ENCODE data around the gene DCLK1. TPM values are rescaled to one million over a fixed set of nuclear protein-coding genes. Genes with fewer than 3 reads are reported as not detected.

The DCLK1 gene
- total RNA-seq, 1 experiment from 2014 or later, result not detected

DNA sequence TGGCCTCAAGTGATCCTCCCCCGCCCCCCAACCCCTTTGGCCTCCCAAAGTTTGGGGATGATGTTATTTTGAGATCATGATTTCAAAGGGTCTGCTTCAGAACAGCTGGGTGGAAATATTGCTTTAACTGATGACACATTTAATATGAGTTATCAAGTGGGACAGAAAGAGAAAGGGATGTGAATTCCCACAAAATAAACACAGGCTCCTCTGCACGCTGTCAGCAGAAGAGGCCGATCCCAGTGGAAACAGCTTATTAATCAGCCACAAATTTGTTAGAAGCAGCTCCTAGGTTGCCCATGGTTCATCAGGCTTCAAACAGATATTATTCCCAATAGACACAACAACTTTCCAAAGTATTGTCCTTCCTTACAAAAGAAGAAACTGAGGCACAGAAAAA is 4.7 kb downstream of the DCLK1 start:
- intact Hi-C loops (cut with micrococcal nuclease; ENCODE audit: unreplicated experiment), result no loop called here
- Histone ChIP-seq H3K4me3 (ENCODE audit: low read depth in 2 of 2, low read length in 2 of 2) (no peak overlapping the region), H3K36me3 (ENCODE audit: control insufficient read depth, insufficient read depth, low read length) (no peaks in the 10 kb centered on the region), H3K4me1 (ENCODE audit: control insufficient read depth, insufficient read depth, low read length) (no peaks in the 10 kb centered on the region), H3K27ac (ENCODE audit: low read length) (no peak overlapping the region), H3K27me3 (ENCODE audit: control insufficient read depth, insufficient read depth, low read length) (no peaks in the 10 kb centered on the region), H3K9me3 (ENCODE audit: control insufficient read depth, insufficient read depth, low read depth, low read length) (no peaks in the 10 kb centered on the region)
- ChIA-PET CTCF (no interaction called here), POLR2A (no interaction called here)
- TF ChIP-seq SIN3A (IDR thresholded peaks at IDR 0.05; ENCODE audit: borderline replicate concordance, insufficient read depth, low read depth, low read length) (no peak), TCF7L2 (IDR thresholded peaks at IDR 0.05; ENCODE audit: low read depth, low read length) (no peak), POLR2AphosphoS5 (IDR thresholded peaks at IDR 0.05; ENCODE audit: low read depth, low read length) (no peak)
- TF ChIP-seq, protein P1, sequence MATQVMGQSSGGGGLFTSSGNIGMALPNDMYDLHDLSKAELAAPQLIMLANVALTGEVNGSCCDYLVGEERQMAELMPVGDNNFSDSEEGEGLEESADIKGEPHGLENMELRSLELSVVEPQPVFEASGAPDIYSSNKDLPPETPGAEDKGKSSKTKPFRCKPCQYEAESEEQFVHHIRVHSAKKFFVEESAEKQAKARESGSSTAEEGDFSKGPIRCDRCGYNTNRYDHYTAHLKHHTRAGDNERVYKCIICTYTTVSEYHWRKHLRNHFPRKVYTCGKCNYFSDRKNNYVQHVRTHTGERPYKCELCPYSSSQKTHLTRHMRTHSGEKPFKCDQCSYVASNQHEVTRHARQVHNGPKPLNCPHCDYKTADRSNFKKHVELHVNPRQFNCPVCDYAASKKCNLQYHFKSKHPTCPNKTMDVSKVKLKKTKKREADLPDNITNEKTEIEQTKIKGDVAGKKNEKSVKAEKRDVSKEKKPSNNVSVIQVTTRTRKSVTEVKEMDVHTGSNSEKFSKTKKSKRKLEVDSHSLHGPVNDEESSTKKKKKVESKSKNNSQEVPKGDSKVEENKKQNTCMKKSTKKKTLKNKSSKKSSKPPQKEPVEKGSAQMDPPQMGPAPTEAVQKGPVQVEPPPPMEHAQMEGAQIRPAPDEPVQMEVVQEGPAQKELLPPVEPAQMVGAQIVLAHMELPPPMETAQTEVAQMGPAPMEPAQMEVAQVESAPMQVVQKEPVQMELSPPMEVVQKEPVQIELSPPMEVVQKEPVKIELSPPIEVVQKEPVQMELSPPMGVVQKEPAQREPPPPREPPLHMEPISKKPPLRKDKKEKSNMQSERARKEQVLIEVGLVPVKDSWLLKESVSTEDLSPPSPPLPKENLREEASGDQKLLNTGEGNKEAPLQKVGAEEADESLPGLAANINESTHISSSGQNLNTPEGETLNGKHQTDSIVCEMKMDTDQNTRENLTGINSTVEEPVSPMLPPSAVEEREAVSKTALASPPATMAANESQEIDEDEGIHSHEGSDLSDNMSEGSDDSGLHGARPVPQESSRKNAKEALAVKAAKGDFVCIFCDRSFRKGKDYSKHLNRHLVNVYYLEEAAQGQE (IDR thresholded peaks at IDR 0.05; ENCODE audit: insufficient read depth in 1 of 2, low read depth in 2 of 2, low read length in 1 of 2), result no peak
- TF ChIP-seq, protein P2, sequence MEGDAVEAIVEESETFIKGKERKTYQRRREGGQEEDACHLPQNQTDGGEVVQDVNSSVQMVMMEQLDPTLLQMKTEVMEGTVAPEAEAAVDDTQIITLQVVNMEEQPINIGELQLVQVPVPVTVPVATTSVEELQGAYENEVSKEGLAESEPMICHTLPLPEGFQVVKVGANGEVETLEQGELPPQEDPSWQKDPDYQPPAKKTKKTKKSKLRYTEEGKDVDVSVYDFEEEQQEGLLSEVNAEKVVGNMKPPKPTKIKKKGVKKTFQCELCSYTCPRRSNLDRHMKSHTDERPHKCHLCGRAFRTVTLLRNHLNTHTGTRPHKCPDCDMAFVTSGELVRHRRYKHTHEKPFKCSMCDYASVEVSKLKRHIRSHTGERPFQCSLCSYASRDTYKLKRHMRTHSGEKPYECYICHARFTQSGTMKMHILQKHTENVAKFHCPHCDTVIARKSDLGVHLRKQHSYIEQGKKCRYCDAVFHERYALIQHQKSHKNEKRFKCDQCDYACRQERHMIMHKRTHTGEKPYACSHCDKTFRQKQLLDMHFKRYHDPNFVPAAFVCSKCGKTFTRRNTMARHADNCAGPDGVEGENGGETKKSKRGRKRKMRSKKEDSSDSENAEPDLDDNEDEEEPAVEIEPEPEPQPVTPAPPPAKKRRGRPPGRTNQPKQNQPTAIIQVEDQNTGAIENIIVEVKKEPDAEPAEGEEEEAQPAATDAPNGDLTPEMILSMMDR (IDR thresholded peaks at IDR 0.05), result no peak
- BruUV-seq (replicated peaks), result no TSS peak
- ATAC-seq (no peak), DNase-seq (ENCODE audit: low read depth, low spot score) (no peak)
- in situ Hi-C loops (cut with HindIII; ENCODE audit: low pct_unique_long_range_greater_than_20kb, low sequenced_read_pairs), result no loop called here

DNA sequence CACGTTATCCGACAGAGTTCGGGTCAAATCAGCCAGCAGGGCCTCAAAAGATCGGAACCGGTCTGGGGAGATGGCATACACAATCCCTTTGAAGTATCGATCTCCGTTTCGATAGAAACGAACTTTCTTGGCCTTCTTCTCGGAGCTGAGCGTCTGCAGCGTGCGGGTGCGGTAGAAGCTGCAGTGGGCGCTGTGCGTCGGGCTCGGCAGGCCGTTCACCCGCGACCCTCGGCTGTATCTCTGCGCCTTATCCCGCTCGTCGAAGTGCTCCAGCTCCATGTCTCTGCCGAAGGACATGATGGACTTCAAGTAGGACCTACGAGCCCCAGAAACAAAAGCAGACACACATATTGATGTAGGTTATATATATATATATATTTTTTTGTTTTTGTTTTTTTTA is 5.3 kb downstream of the DCLK1 start:
- Histone ChIP-seq H3K36me3 (ENCODE audit: control insufficient read depth, insufficient read depth, low read length) (no peaks in the 10 kb centered on the region), H3K4me3 (ENCODE audit: low read depth in 2 of 2, low read length in 2 of 2) (no peak overlapping the region), H3K4me1 (ENCODE audit: control insufficient read depth, insufficient read depth, low read length) (no peaks in the 10 kb centered on the region), H3K9me3 (ENCODE audit: control insufficient read depth, insufficient read depth, low read depth, low read length) (no peaks in the 10 kb centered on the region), H3K27me3 (ENCODE audit: control insufficient read depth, insufficient read depth, low read length) (no peaks in the 10 kb centered on the region), H3K27ac (ENCODE audit: low read length) (no peak overlapping the region)
- intact Hi-C loops (cut with micrococcal nuclease; ENCODE audit: unreplicated experiment) (no loop called here), in situ Hi-C loops (cut with HindIII; ENCODE audit: low pct_unique_long_range_greater_than_20kb, low sequenced_read_pairs) (no loop called here)
- ChIA-PET POLR2A (no interaction called here), CTCF (no interaction called here)
- TF ChIP-seq, protein P2 (IDR thresholded peaks at IDR 0.05), result no peak
- TF ChIP-seq SIN3A (IDR thresholded peaks at IDR 0.05; ENCODE audit: borderline replicate concordance, insufficient read depth, low read depth, low read length) (no peak), TCF7L2 (IDR thresholded peaks at IDR 0.05; ENCODE audit: low read depth, low read length) (no peak), POLR2AphosphoS5 (IDR thresholded peaks at IDR 0.05; ENCODE audit: low read depth, low read length) (no peak)
- TF ChIP-seq, protein P1 (IDR thresholded peaks at IDR 0.05; ENCODE audit: insufficient read depth in 1 of 2, low read depth in 2 of 2, low read length in 1 of 2), result no peak
- ATAC-seq (no peak), DNase-seq (ENCODE audit: low read depth, low spot score) (no peak)
- BruUV-seq (replicated peaks), result no TSS peak
